HPDE6-E6E7 (cell line): ENCODE results near the gene RLF.

Source experiments
- DNase-seq: peaks from one replicate; pipeline ENCODE4 v3.0.0; 2011; ENCODE audit warnings: missing footprints; ENCODE audit errors: extremely low spot score

The RLF gene

GRCh38 chr1:40161125-40161887 is at the start of gene RLF:
RLF (plus strand) TSS chr1:40161387; CDS start chr1:40161400, 13 bp downstream.
- peak; percentile 91 for DNase-seq

GRCh38 chr1:40114400-40114799 is 46.8 kb upstream of the RLF start:
- no peak for DNase-seq

- DNase-seq = no peak
These were observed 41.1 kb upstream of the RLF start for GRCh38 chr1:40120128-40120527.

GRCh38 chr1:40122855-40123254 is 38.3 kb upstream of the RLF start:
- DNase-seq = no peak

GRCh38 chr1:40130892-40131291 is 30.3 kb upstream of the RLF start:
- no peak for DNase-seq

GRCh38 chr1:40132383-40133311 is 28.5 kb upstream of the RLF start:
- no peak for DNase-seq

- no peak for DNase-seq
These were observed 27.9 kb upstream of the RLF start for GRCh38 chr1:40133312-40133665.

GRCh38 chr1:40133839-40134238 is 27.3 kb upstream of the RLF start:
- DNase-seq = no peak

- no peak for DNase-seq
These were observed 20.8 kb upstream of the RLF start for GRCh38 chr1:40140211-40140973.

- DNase-seq = no peak
These were observed 19.2 kb upstream of the RLF start for GRCh38 chr1:40141878-40142535.

- DNase-seq = peak; percentile 45
These were observed 17.2 kb upstream of the RLF start for GRCh38 chr1:40143891-40144575.

GRCh38 chr1:40151457-40152079 is 9.6 kb upstream of the RLF start:
- no peak for DNase-seq

GRCh38 chr1:40153073-40153770 is 8.0 kb upstream of the RLF start:
- no peak for DNase-seq

GRCh38 chr1:40155135-40155534 is 6.1 kb upstream of the RLF start:
- DNase-seq = no peak

GRCh38 chr1:40155910-40156309 is 5.3 kb upstream of the RLF start:
- DNase-seq = no peak

- no peak for DNase-seq
These were observed 422 bp upstream of the RLF start for GRCh38 chr1:40160806-40161124.

- DNase-seq = peak; percentile 32
These were observed 756 bp downstream of the RLF start for GRCh38 chr1:40161888-40162397.

- no peak for DNase-seq
These were observed 1.7 kb downstream of the RLF start for GRCh38 chr1:40162753-40163441.

- no peak for DNase-seq
These were observed 6.1 kb downstream of the RLF start for GRCh38 chr1:40167317-40167716.
